ENCODE data around the gene FER.
"Not testable (repeated sequence)": the region's sequence is repeated elsewhere in the genome, so short reads cannot be mapped to it uniquely, and the experiment has no call there.

FER gene

DNA sequence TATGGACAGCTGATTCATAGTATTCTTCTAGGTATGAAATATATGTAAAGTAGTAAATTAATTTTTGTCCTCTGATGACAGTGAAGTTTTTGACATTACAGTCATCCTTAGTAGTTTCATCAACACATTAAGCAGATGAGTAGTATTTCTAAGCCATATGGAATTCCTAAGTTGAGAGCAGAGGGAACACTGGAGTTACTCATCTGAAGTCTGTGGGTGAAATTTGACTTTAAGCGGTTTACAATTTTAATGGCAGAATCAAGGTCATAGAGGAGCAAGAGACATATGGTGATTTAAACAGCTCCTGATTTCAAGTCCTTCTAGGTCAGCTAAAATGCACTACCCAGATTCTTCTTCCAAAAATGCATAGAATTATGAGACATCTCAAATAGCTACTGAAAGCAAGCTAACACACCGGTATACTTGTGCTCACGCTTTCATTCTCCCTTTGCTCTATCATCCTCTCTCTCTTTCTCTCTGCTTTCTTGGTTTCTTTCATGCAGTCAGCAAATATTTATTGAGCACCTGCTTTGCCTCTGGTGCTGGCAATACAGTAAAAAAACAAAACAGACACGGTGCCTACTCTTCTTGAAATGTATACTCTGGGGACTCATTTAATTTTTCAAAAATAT, 235.9 kb downstream of the FER start:
- DNase-seq (ENCODE audit: low spot score): no peak
- ChIA-PET POLR2A (ENCODE audit: low non-redundant PET) (no interaction called here), CTCF (no interaction called here)
- TF ChIP-seq CTCF (conservative IDR thresholded peaks at IDR 0.05; ENCODE audit: low read depth): no peak
- H3K27ac ChIP-seq: no peak overlapping the region

DNA sequence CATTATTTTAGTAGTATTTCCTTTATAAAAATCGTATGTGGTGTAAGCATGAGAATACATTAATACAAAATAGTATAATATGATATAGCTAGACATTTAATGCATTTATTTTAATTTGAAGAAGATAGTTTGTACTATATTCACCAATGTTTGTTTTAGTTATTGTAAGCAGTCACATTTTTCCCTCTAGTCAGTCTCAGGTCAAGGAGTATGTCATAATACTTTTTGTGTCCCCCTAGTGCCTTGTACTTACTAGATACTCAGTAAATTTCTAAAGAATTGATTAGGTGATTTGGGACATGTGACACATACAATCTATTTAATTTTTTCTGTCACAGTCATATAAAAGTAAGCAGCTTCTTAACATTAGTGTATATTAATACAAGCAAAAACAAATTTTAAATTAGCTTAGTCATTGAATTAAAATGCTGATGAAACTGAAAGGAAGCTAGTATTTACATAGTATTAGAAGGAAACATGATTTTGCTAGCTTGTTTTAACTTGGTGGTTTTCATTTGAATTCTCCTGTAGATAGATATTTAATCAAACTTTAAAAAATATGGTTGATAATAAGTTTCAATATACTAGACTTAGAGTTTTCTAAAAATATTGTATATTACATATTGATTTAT, 242.2 kb downstream of the FER start:
- no peak for TF ChIP-seq CTCF (conservative IDR thresholded peaks at IDR 0.05; ENCODE audit: low read depth)
- CTCF ChIA-PET: no interaction called here
- POLR2A ChIA-PET (ENCODE audit: low non-redundant PET): no interaction called here
- no peak for DNase-seq (ENCODE audit: low spot score)
- H3K27ac ChIP-seq: no peak overlapping the region

DNA sequence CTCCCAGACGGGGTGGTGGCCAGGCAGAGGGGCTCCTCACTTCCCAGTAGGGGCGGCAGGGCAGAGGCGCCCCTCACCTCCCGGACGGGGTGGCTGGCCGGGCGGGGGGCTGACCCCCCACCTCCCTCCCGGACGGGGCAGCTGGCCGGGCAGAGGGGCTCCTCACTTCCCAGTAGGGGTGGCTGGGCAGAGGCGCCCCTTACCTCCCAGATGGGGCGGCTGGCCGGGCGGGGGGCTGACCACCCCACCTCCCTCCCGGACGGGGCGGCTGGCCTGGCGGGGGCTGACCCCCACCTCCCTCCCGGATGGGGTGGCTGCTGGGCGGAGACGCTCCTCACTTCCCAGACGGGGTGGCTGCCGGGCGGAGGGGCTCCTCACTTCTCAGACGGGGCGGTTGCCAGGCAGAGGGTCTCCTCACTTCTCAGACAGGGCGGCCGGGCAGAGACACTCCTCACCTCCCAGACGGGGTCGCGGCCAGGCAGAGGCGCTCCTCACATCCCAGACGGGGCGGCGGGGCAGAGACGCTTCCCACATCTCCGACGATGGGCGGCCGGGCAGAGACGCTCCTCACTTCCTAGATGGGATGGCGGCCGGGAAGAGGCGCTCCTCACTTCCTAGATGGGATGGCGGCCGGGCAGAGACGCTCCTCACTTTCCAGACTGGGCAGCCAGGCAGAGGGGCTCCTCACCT, 244.8 kb downstream of the FER start:
- CTCF ChIA-PET; DNase-seq (ENCODE audit: low spot score); POLR2A ChIA-PET (ENCODE audit: low non-redundant PET); H3K27ac ChIP-seq: not testable (repeated sequence)

- H3K27ac ChIP-seq; DNase-seq (ENCODE audit: low spot score); POLR2A ChIA-PET (ENCODE audit: low non-redundant PET); CTCF ChIA-PET: not testable (repeated sequence)
Measured at GRCh38 chr5:108993440-108993839, 245.7 kb downstream of the FER start.

DNA sequence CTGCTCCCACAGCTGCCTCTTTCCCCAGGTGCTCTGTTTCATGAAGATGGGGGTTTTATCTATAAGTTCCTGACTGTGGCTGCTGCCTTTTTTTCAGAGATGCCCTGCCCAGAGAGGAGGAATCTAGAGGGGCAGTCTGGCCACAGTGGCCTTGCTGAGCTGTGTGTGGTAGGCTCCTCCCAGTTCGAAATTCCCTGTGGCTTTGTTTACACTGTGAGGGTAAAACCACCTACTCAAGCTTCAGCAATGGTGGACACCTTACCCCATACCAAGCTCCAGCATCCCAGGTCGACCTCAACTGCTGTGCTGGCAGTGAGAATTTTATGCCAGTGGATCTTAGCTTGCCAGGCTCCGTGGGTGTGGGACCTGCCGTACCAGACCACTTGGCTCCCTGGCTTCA, 250.0 kb downstream of the FER start:
- no peak for DNase-seq (ENCODE audit: low spot score)
- H3K27ac ChIP-seq: no peak overlapping the region
- POLR2A ChIA-PET (ENCODE audit: low non-redundant PET): no interaction called here
- CTCF ChIA-PET: interaction anchor here (0.7 kb wide), 1 partner anchor 12 kb away, joined by 6 read pairs; no protein-coding TSS in a partner anchor
- no peak for TF ChIP-seq CTCF (conservative IDR thresholded peaks at IDR 0.05; ENCODE audit: low read depth)

GRCh38 chr5:108998216-108998615, 250.5 kb downstream of the FER start:
- TF ChIP-seq CTCF (conservative IDR thresholded peaks at IDR 0.05; ENCODE audit: low read depth): no peak
- DNase-seq (ENCODE audit: low spot score): no peak
- ChIA-PET POLR2A (ENCODE audit: low non-redundant PET) (no interaction called here), CTCF (no interaction called here)
- H3K27ac ChIP-seq: no peak overlapping the region

DNA sequence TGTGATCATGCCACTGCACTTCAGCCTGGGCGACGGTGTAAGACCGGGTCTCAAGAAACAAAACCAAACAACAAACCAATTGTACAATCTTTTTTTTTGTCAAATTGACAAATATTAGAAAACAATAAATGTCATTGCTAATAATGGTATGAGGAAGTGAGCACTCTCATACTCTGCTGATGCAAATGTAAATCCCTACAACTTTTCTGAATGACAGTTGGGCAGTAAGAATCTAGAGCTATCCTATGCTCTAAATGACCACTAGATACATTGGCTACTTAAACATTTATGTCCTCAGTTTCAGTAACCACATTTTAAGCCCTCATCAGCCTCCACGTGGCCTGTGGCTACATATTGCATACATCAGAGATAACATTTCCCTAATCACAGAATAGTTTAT, 256.2 kb downstream of the FER start:
- no peak for TF ChIP-seq CTCF (conservative IDR thresholded peaks at IDR 0.05; ENCODE audit: low read depth)
- CTCF ChIA-PET: no interaction called here
- no peak overlapping the region for H3K27ac ChIP-seq
- no peak for DNase-seq (ENCODE audit: low spot score)
- POLR2A ChIA-PET (ENCODE audit: low non-redundant PET): no interaction called here
